ENCODE data around the gene SMIM35. TPM values are rescaled to one million over a fixed set of nuclear protein-coding genes. Genes with fewer than 3 reads are reported as not detected.

The SMIM35 gene
- total and polyA plus RNA-seq, 2 of the 13 experiments (the other 11 are each of a cell fraction or from before 2014, with no cell fraction given), result not detected

- WGBS (ENCODE audit: low lambda C conversion rate), result 16% methylated on average over 7 of the region's 7 CpGs
- in situ Hi-C loops (cut with HindIII; ENCODE audit: extremely low pct_ligation_motif_present, low pct_unique_long_range_greater_than_20kb), result loop anchor here (10.0 kb wide), 1 partner anchor 221 kb away; no protein-coding TSS in a partner anchor
- Histone ChIP-seq H3K79me2 (ENCODE audit: insufficient read depth, low read length) (no peaks in the 10 kb centered on the region), H3K36me3 (replicated peaks in 1 of 2; ENCODE audit: control insufficient read depth in 1 of 2, insufficient read depth in 2 of 2, low read length in 2 of 2) (no peaks in the 10 kb centered on the region), H3K27me3 (ENCODE audit: control insufficient read depth in 1 of 2, insufficient read depth in 2 of 2, low read length in 2 of 2) (peaks cover 7 to 64% of the 10 kb centered on the region in 2 experiments; a peak in 4 of 5 replicates), H3K9ac (ENCODE audit: insufficient read depth, low read depth, low read length) (no peak overlapping the region), H3K4me2 (ENCODE audit: low read depth, low read length) (no peak overlapping the region), H3K4me1 (ENCODE audit: insufficient read depth, low read length) (no peaks in the 10 kb centered on the region), H3K27ac (ENCODE audit: extremely low read length, insufficient read depth, low read length) (no peak overlapping the region), H4K20me1 (ENCODE audit: insufficient read depth, low read length) (no peaks in the 10 kb centered on the region), H3K9me3 (ENCODE audit: low read length) (no peaks in the 10 kb centered on the region), H3K4me3 (replicated peaks in 1 of 3; ENCODE audit: insufficient read depth in 1 of 3, low read depth in 2 of 3, low read length in 3 of 3) (no peak overlapping the region), H2AFZ (ENCODE audit: low read length) (no peak overlapping the region)
- ChIA-PET CTCF (ENCODE audit: low intra/inter-chr PET ratio, low total read pairs) (no interaction called here), POLR2A (no interaction called here)
- intact Hi-C loops (cut with micrococcal nuclease; ENCODE audit: unreplicated experiment), result no loop called here
- TF ChIP-seq SMARCE1 (IDR thresholded peaks at IDR 0.05; ENCODE audit: borderline replicate concordance) (no peak), BRF2 (CRISPR knock-in tag; IDR thresholded peaks at IDR 0.05) (no peak), RBM39 (IDR thresholded peaks at IDR 0.05; ENCODE audit: low read depth, low read length, poor library complexity, severe bottlenecking) (no peak), ZNF430 (CRISPR knock-in tag; IDR thresholded peaks at IDR 0.05) (no peak), NCOA5 (CRISPR knock-in tag; IDR thresholded peaks at IDR 0.05) (no peak), RXRA (CRISPR knock-in tag; IDR thresholded peaks at IDR 0.05) (no peak), TP53 (CRISPR knock-in tag; conservative IDR thresholded peaks at IDR 0.05) (no peak)
- TF ChIP-seq, protein P1, sequence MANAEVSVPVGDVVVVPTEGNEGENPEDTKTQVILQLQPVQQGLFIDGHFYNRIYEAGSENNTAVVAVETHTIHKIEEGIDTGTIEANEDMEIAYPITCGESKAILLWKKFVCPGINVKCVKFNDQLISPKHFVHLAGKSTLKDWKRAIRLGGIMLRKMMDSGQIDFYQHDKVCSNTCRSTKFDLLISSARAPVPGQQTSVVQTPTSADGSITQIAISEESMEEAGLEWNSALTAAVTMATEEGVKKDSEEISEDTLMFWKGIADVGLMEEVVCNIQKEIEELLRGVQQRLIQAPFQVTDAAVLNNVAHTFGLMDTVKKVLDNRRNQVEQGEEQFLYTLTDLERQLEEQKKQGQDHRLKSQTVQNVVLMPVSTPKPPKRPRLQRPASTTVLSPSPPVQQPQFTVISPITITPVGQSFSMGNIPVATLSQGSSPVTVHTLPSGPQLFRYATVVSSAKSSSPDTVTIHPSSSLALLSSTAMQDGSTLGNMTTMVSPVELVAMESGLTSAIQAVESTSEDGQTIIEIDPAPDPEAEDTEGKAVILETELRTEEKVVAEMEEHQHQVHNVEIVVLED (CRISPR knock-in tag; IDR thresholded peaks at IDR 0.05; ENCODE audit: borderline replicate concordance), result no peak
- TF ChIP-seq, protein P2, sequence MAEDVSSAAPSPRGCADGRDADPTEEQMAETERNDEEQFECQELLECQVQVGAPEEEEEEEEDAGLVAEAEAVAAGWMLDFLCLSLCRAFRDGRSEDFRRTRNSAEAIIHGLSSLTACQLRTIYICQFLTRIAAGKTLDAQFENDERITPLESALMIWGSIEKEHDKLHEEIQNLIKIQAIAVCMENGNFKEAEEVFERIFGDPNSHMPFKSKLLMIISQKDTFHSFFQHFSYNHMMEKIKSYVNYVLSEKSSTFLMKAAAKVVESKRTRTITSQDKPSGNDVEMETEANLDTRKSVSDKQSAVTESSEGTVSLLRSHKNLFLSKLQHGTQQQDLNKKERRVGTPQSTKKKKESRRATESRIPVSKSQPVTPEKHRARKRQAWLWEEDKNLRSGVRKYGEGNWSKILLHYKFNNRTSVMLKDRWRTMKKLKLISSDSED (CRISPR knock-in tag; IDR thresholded peaks at IDR 0.05), result no peak
- DNase-seq (ENCODE audit: low spot score) (no peak), FAIRE-seq (no peak), ATAC-seq (no peak)
- BruUV-seq (replicated peaks), result no TSS peak
These were observed 30.8 kb downstream of the SMIM35 start for GRCh38 chr11:118055966-118056365.
